ENCODE data around the gene TRMT11. TPM values are rescaled to one million over a fixed set of nuclear protein-coding genes. Genes with fewer than 3 reads are reported as not detected.

TRMT11 gene
- total RNA-seq, 1 donor from 2014 or later: 9.2 TPM

- no peaks in the 10 kb centered on the region for H3K27me3 ChIP-seq (ENCODE audit: low read depth)
- H3K9me3 ChIP-seq (replicated peaks): no peaks in the 10 kb centered on the region
- H3K4me3 ChIP-seq: no peak overlapping the region
- no peak overlapping the region for H3K27ac ChIP-seq (replicated peaks)
- no peak for TF ChIP-seq CTCF (IDR thresholded peaks at IDR 0.05; ENCODE audit: borderline replicate concordance)
- H3K4me1 ChIP-seq: no peaks in the 10 kb centered on the region
- intact Hi-C loops (cut with micrococcal nuclease): no loop called here
- no peak for DNase-seq
- H3K36me3 ChIP-seq: no peaks in the 10 kb centered on the region
These were observed 85.8 kb downstream of the TRMT11 start for GRCh38 chr6:126072172-126072571.

- H3K27me3 ChIP-seq (ENCODE audit: low read depth): no peaks in the 10 kb centered on the region
- H3K36me3 ChIP-seq: no peaks in the 10 kb centered on the region
- H3K9me3 ChIP-seq (replicated peaks): no peaks in the 10 kb centered on the region
- no peak for TF ChIP-seq CTCF (IDR thresholded peaks at IDR 0.05; ENCODE audit: borderline replicate concordance)
- H3K4me1 ChIP-seq: no peaks in the 10 kb centered on the region
- intact Hi-C loops (cut with micrococcal nuclease): no loop called here
- DNase-seq: no peak
- H3K27ac ChIP-seq (replicated peaks): no peak overlapping the region
- no peak overlapping the region for H3K4me3 ChIP-seq
These were observed 86.5 kb downstream of the TRMT11 start for GRCh38 chr6:126072834-126073233.

- TF ChIP-seq CTCF (IDR thresholded peaks at IDR 0.05; ENCODE audit: borderline replicate concordance): no peak
- Histone ChIP-seq H3K4me1 (no peaks in the 10 kb centered on the region), H3K27me3 (ENCODE audit: low read depth) (no peaks in the 10 kb centered on the region), H3K4me3 (no peak overlapping the region), H3K27ac (replicated peaks) (no peak overlapping the region), H3K9me3 (replicated peaks) (no peaks in the 10 kb centered on the region), H3K36me3 (no peaks in the 10 kb centered on the region)
- intact Hi-C loops (cut with micrococcal nuclease): no loop called here
- DNase-seq: no peak
These were observed 89.2 kb downstream of the TRMT11 start for GRCh38 chr6:126075335-126076071.

- no peaks in the 10 kb centered on the region for H3K36me3 ChIP-seq
- no peak for DNase-seq
- intact Hi-C loops (cut with micrococcal nuclease): no loop called here
- no peaks in the 10 kb centered on the region for H3K9me3 ChIP-seq (replicated peaks)
- no peaks in the 10 kb centered on the region for H3K27me3 ChIP-seq (ENCODE audit: low read depth)
- TF ChIP-seq CTCF (IDR thresholded peaks at IDR 0.05; ENCODE audit: borderline replicate concordance): no peak
- H3K4me3 ChIP-seq: no peak overlapping the region
- H3K4me1 ChIP-seq: no peaks in the 10 kb centered on the region
- no peak overlapping the region for H3K27ac ChIP-seq (replicated peaks)
These were observed 90.8 kb downstream of the TRMT11 start for GRCh38 chr6:126076992-126077664.

- no peak overlapping the region for H3K4me3 ChIP-seq
- no peaks in the 10 kb centered on the region for H3K4me1 ChIP-seq
- intact Hi-C loops (cut with micrococcal nuclease): no loop called here
- no peak for DNase-seq
- no peaks in the 10 kb centered on the region for H3K9me3 ChIP-seq (replicated peaks)
- H3K36me3 ChIP-seq: no peaks in the 10 kb centered on the region
- TF ChIP-seq CTCF (IDR thresholded peaks at IDR 0.05; ENCODE audit: borderline replicate concordance): no peak
- no peaks in the 10 kb centered on the region for H3K27me3 ChIP-seq (ENCODE audit: low read depth)
- no peak overlapping the region for H3K27ac ChIP-seq (replicated peaks)
These were observed 91.8 kb downstream of the TRMT11 start for GRCh38 chr6:126077810-126078776.

Measured in left ventricle myocardium inferior (tissue), 1 donor.